ENCODE measurements around the gene WBP4. TPM values are rescaled to one million over a fixed set of nuclear protein-coding genes. Genes with fewer than 3 reads are reported as not detected.

The WBP4 gene
- total and polyA plus RNA-seq, 2 of the 13 experiments (the other 11 are each of a cell fraction or from before 2014, with no cell fraction given) = 6.7 to 11.7 TPM

DNA sequence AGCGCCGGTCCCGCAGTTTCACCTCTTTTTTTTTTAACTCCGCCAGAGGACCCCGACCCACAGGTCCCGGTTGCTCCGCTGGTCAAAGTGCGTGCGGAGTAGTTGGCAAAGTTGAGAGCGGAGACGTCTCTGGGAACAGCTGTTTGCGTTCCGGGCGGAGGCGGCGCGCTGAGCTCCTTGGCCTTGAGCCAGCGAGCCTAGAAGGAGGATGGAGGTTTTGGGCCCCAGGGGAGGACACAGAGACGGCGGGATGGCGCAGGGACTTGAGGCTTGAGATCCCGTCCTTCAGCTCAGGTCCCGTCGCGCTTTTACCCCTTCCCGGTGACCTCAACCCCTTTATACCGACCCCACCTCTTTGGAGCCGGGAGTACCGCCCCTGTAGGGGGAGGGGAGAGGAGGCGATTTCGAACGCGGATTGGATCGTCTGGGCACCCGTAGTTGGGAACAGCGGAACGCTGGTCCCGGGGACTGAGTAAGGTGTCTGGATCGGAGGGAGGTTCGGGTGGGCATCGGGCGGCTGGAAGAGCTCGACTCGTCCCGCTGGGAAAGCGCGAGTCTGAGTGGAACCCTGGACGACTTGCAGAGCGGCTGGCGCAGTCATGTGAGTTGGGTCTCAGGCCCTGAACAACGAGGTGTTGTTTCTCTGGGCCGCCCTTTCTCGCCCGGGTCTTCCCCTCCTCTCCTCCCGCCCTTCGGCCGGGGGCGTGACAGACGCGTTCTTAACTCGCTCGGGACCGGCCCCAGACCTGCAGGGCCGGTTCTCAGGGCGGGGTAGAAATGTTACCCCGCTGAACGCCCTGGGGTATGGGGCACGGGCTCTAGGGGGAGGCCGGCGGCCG is at the start of gene WBP4 (continued):
- TF ChIP-seq, protein P1, sequence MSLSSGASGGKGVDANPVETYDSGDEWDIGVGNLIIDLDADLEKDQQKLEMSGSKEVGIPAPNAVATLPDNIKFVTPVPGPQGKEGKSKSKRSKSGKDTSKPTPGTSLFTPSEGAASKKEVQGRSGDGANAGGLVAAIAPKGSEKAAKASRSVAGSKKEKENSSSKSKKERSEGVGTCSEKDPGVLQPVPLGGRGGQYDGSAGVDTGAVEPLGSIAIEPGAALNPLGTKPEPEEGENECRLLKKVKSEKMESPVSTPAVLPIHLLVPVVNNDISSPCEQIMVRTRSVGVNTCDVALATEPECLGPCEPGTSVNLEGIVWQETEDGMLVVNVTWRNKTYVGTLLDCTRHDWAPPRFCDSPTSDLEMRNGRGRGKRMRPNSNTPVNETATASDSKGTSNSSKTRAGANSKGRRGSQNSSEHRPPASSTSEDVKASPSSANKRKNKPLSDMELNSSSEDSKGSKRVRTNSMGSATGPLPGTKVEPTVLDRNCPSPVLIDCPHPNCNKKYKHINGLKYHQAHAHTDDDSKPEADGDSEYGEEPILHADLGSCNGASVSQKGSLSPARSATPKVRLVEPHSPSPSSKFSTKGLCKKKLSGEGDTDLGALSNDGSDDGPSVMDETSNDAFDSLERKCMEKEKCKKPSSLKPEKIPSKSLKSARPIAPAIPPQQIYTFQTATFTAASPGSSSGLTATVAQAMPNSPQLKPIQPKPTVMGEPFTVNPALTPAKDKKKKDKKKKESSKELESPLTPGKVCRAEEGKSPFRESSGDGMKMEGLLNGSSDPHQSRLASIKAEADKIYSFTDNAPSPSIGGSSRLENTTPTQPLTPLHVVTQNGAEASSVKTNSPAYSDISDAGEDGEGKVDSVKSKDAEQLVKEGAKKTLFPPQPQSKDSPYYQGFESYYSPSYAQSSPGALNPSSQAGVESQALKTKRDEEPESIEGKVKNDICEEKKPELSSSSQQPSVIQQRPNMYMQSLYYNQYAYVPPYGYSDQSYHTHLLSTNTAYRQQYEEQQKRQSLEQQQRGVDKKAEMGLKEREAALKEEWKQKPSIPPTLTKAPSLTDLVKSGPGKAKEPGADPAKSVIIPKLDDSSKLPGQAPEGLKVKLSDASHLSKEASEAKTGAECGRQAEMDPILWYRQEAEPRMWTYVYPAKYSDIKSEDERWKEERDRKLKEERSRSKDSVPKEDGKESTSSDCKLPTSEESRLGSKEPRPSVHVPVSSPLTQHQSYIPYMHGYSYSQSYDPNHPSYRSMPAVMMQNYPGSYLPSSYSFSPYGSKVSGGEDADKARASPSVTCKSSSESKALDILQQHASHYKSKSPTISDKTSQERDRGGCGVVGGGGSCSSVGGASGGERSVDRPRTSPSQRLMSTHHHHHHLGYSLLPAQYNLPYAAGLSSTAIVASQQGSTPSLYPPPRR (CRISPR knock-in tag; IDR thresholded peaks at IDR 0.05; ENCODE audit: borderline replicate concordance) = peak; percentile 65
- TF ChIP-seq ZNF326 (CRISPR knock-in tag; IDR thresholded peaks at IDR 0.05; ENCODE audit: borderline replicate concordance) (no peak), FLYWCH1 (CRISPR knock-in tag; IDR thresholded peaks at IDR 0.05) (0 out of 2 replicates have a peak, but pooled peaks have one; percentile 72), ZNF260 (CRISPR knock-in tag; IDR thresholded peaks at IDR 0.05; ENCODE audit: borderline replicate concordance, low read depth) (no peak), SP2 (CRISPR knock-in tag; IDR thresholded peaks at IDR 0.05) (0 out of 2 replicates have a peak, but pooled peaks have one; percentile 6), HNRNPK (IDR thresholded peaks at IDR 0.05; ENCODE audit: low read depth, low read length, poor library complexity, severe bottlenecking) (no peak), MTF2 (CRISPR knock-in tag; IDR thresholded peaks at IDR 0.05; ENCODE audit: borderline replicate concordance) (no peak; the same call in 1 of the 2 replicates), MTF1 (CRISPR knock-in tag; IDR thresholded peaks at IDR 0.05) (no peak), ZFYVE20 (CRISPR knock-in tag; IDR thresholded peaks at IDR 0.05; ENCODE audit: borderline replicate concordance, low read depth) (no peak), ZFP37 (CRISPR knock-in tag; IDR thresholded peaks at IDR 0.05; ENCODE audit: borderline replicate concordance) (no peak)
- TF ChIP-seq, protein P2, sequence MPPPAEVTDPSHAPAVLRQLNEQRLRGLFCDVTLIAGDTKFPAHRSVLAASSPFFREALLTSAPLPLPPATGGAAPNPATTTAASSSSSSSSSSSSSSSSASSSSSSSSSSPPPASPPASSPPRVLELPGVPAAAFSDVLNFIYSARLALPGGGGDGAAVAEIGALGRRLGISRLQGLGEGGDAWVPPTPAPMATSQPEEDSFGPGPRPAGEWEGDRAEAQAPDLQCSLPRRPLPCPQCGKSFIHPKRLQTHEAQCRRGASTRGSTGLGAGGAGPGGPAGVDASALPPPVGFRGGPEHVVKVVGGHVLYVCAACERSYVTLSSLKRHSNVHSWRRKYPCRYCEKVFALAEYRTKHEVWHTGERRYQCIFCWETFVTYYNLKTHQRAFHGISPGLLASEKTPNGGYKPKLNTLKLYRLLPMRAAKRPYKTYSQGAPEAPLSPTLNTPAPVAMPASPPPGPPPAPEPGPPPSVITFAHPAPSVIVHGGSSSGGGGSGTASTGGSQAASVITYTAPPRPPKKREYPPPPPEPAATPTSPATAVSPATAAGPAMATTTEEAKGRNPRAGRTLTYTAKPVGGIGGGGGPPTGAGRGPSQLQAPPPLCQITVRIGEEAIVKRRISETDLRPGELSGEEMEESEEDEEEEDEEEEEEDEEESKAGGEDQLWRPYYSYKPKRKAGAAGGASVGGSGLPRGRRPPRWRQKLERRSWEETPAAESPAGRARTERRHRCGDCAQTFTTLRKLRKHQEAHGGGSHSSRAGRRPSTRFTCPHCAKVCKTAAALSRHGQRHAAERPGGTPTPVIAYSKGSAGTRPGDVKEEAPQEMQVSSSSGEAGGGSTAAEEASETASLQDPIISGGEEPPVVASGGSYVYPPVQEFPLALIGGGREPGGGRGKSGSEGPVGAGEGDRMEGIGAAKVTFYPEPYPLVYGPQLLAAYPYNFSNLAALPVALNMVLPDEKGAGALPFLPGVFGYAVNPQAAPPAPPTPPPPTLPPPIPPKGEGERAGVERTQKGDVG (CRISPR knock-in tag; IDR thresholded peaks at IDR 0.05; ENCODE audit: borderline replicate concordance) = no peak; the same call in 1 of the 2 replicates
- TF ChIP-seq, protein P3, sequence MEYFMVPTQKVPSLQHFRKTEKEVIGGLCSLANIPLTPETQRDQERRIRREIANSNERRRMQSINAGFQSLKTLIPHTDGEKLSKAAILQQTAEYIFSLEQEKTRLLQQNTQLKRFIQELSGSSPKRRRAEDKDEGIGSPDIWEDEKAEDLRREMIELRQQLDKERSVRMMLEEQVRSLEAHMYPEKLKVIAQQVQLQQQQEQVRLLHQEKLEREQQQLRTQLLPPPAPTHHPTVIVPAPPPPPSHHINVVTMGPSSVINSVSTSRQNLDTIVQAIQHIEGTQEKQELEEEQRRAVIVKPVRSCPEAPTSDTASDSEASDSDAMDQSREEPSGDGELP (IDR thresholded peaks at IDR 0.05; ENCODE audit: borderline replicate concordance, low read depth) = peak; percentile 79
- TF ChIP-seq, protein P4, sequence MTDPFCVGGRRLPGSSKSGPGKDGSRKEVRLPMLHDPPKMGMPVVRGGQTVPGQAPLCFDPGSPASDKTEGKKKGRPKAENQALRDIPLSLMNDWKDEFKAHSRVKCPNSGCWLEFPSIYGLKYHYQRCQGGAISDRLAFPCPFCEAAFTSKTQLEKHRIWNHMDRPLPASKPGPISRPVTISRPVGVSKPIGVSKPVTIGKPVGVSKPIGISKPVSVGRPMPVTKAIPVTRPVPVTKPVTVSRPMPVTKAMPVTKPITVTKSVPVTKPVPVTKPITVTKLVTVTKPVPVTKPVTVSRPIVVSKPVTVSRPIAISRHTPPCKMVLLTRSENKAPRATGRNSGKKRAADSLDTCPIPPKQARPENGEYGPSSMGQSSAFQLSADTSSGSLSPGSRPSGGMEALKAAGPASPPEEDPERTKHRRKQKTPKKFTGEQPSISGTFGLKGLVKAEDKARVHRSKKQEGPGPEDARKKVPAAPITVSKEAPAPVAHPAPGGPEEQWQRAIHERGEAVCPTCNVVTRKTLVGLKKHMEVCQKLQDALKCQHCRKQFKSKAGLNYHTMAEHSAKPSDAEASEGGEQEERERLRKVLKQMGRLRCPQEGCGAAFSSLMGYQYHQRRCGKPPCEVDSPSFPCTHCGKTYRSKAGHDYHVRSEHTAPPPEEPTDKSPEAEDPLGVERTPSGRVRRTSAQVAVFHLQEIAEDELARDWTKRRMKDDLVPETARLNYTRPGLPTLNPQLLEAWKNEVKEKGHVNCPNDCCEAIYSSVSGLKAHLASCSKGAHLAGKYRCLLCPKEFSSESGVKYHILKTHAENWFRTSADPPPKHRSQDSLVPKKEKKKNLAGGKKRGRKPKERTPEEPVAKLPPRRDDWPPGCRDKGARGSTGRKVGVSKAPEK (CRISPR knock-in tag; IDR thresholded peaks at IDR 0.05; ENCODE audit: borderline replicate concordance) = no peak

Data from HepG2 (cell line).